Measurements from ENCODE around the gene LEPROT. TPM values are rescaled to one million over a fixed set of nuclear protein-coding genes. Genes with fewer than 3 reads are reported as not detected.

Gene LEPROT
- total RNA-seq, 1 experiment from 2014 or later = 18.1 TPM

- TF ChIP-seq SMAD3 (CRISPR knock-in tag; IDR thresholded peaks at IDR 0.05; ENCODE audit: borderline replicate concordance) = no peak
- no peak for TF ChIP-seq PREB (CRISPR knock-in tag; IDR thresholded peaks at IDR 0.05; ENCODE audit: borderline replicate concordance)
- TF ChIP-seq EMX1 (CRISPR knock-in tag; IDR thresholded peaks at IDR 0.05) = no peak
- no peak for TF ChIP-seq ZBTB21 (CRISPR knock-in tag; IDR thresholded peaks at IDR 0.05; ENCODE audit: borderline replicate concordance)
Observed at GRCh38 chr1:65470766-65471165, 50.3 kb downstream of the LEPROT start (continued).

- Mint-ChIP-seq H3K27ac (no peak overlapping the region), H3K36me3 (0 out of 2 replicates have a peak, but pooled peaks cover 2% of the 10 kb centered on the region), H3K4me1 (peaks cover 4% of the 10 kb centered on the region), H3K9me3 (peaks cover 5% of the 10 kb centered on the region), H3K4me3 (no peak overlapping the region), H3K27me3 (ENCODE audit: low read depth) (no peaks in the 10 kb centered on the region)
- no peak for ATAC-seq
- DNase-seq (ENCODE audit: low spot score) = no peak
- TF ChIP-seq TP53 (CRISPR knock-in tag; IDR thresholded peaks at IDR 0.05) (no peak), ZNF232 (CRISPR knock-in tag; IDR thresholded peaks at IDR 0.05) (no peak), ERG (CRISPR knock-in tag; IDR thresholded peaks at IDR 0.05) (no peak)
- CTCF ChIA-PET = no interaction called here
- POLR2A ChIA-PET = no interaction called here
Observed at GRCh38 chr1:65471213-65471833, 50.9 kb downstream of the LEPROT start.

GRCh38 chr1:65471861-65472332 lies 51.4 kb downstream of the LEPROT start:
- Mint-ChIP-seq H3K27me3 (ENCODE audit: low read depth) (no peaks in the 10 kb centered on the region), H3K27ac (no peak overlapping the region), H3K36me3 (no peaks in the 10 kb centered on the region), H3K4me3 (no peak overlapping the region), H3K9me3 (no peaks in the 10 kb centered on the region), H3K4me1 (peaks cover 4% of the 10 kb centered on the region)
- POLR2A ChIA-PET = no interaction called here
- CTCF ChIA-PET = no interaction called here
- ATAC-seq = no peak
- no peak for DNase-seq (ENCODE audit: low spot score)
- TF ChIP-seq TEAD4 (CRISPR knock-in tag; IDR thresholded peaks at IDR 0.05) (no peak), KAT7 (CRISPR knock-in tag; IDR thresholded peaks at IDR 0.05; ENCODE audit: borderline replicate concordance) (no peak), FOXK1 (CRISPR knock-in tag; IDR thresholded peaks at IDR 0.05) (no peak), USF1 (CRISPR knock-in tag; IDR thresholded peaks at IDR 0.05) (no peak), GTF2I (CRISPR knock-in tag; conservative IDR thresholded peaks at IDR 0.05) (no peak), NR2C2 (CRISPR knock-in tag; IDR thresholded peaks at IDR 0.05) (no peak), SMAD4 (CRISPR knock-in tag; IDR thresholded peaks at IDR 0.05) (no peak), MYBL2 (CRISPR knock-in tag; IDR thresholded peaks at IDR 0.05) (no peak), ATF6 (CRISPR knock-in tag; IDR thresholded peaks at IDR 0.05) (no peak), HMGA2 (CRISPR knock-in tag; IDR thresholded peaks at IDR 0.05) (no peak)

GRCh38 chr1:65476327-65476726 lies 55.9 kb downstream of the LEPROT start:
- Mint-ChIP-seq H3K27me3 (ENCODE audit: low read depth) (no peaks in the 10 kb centered on the region), H3K27ac (no peak overlapping the region), H3K4me1 (no peaks in the 10 kb centered on the region), H3K4me3 (no peak overlapping the region), H3K36me3 (no peaks in the 10 kb centered on the region), H3K9me3 (no peaks in the 10 kb centered on the region)
- ChIA-PET CTCF (interaction anchor here (2.4 kb wide), 1 partner anchor 17 kb away, joined by 9 read pairs; no protein-coding TSS in a partner anchor), POLR2A (no interaction called here)
- no peak for ATAC-seq
- no peak for DNase-seq (ENCODE audit: low spot score)
- TF ChIP-seq NFATC4 (CRISPR knock-in tag; IDR thresholded peaks at IDR 0.05) = no peak
- TF ChIP-seq ZNF671 (CRISPR knock-in tag; IDR thresholded peaks at IDR 0.05) = no peak
- TF ChIP-seq JUN (CRISPR knock-in tag; IDR thresholded peaks at IDR 0.05) = no peak
- TF ChIP-seq ZNF532 (CRISPR knock-in tag; IDR thresholded peaks at IDR 0.05; ENCODE audit: borderline replicate concordance) = no peak
- TF ChIP-seq ZBTB43 (CRISPR knock-in tag; IDR thresholded peaks at IDR 0.05) = no peak
